ENCODE data around the gene FASLG.

GRCh38 chr1:172629170-172629569 is 29.7 kb upstream of the FASLG start:
- no peak for TF ChIP-seq CTCF (IDR thresholded peaks at IDR 0.05; ENCODE audit: borderline replicate concordance, extremely low read depth, low read length, poor library complexity, severe bottlenecking)
- TF ChIP-seq EZH2 (IDR thresholded peaks at IDR 0.05; ENCODE audit: borderline replicate concordance, low read depth, low read length, severe bottlenecking) = no peak
